Fibroblast of villous mesenchyme (primary cell): ENCODE data around the gene AP1S1. TPM values are rescaled to one million over a fixed set of nuclear protein-coding genes. Genes with fewer than 3 reads are reported as not detected.

Experiments used
- DNase-seq: peaks from one replicate; pipeline ENCODE4 v3.0.0-alpha.2; 2010; ENCODE audit warnings: low read depth
- H3K4me3 ChIP-seq: 2 replicates; pipeline ENCODE4 v1.5.1; 2011; ENCODE audit warnings: low read depth, mild to moderate bottlenecking, low read length
- total RNA-seq: library from RNA; depleted of rRNA; stranded (reverse); fragments of >200 nt; gene quantifications from 2 replicates; pipeline ENCODE4 v1.2.3, GENCODE V29; 2012
- TF ChIP-seq, protein P1 (sequence below): IDR thresholded peaks from 2 replicates; pipeline ENCODE4 v1.5.1; 2012; ENCODE audit warnings: low read depth, mild to moderate bottlenecking, low read length; ENCODE audit not compliant: insufficient read depth

AP1S1 gene
- total RNA-seq, 1 donor: 154 TPM

DNA sequence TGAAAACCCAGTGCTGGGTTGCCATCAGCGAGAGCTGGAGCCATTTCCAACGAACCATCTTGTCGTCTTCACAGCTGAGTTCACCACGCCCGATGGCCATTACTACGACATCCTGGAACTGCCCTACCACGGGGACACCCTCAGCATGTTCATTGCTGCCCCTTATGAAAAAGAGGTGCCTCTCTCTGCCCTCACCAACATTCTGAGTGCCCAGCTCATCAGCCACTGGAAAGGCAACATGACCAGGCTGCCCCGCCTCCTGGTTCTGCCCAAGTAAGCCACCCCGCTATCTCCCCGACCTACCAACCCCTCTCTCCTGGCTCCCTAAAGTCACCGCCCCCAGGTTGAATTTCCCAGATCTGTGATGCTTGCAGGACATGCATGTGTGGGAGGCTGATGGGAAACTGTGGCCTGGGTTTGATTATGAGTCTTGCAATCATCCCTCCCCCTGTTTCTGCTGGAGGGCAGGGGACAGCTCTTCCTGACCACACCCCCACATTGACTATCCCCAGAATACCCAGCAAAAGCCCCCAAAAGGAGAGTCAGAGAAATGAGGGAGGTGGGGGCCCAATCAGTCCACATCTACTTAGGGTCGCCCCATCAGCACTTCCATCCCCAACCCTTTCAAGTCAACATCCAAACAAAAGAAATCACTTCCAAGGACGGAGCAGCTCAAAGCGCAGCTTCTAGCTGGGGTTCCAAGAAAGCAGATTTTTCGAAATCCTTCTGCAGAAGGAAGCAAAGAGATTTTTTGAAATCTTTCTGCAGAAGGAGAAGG lies 20.5 kb upstream of the AP1S1 start:
- H3K4me3 ChIP-seq: no peak overlapping the region
- TF ChIP-seq, protein P1, sequence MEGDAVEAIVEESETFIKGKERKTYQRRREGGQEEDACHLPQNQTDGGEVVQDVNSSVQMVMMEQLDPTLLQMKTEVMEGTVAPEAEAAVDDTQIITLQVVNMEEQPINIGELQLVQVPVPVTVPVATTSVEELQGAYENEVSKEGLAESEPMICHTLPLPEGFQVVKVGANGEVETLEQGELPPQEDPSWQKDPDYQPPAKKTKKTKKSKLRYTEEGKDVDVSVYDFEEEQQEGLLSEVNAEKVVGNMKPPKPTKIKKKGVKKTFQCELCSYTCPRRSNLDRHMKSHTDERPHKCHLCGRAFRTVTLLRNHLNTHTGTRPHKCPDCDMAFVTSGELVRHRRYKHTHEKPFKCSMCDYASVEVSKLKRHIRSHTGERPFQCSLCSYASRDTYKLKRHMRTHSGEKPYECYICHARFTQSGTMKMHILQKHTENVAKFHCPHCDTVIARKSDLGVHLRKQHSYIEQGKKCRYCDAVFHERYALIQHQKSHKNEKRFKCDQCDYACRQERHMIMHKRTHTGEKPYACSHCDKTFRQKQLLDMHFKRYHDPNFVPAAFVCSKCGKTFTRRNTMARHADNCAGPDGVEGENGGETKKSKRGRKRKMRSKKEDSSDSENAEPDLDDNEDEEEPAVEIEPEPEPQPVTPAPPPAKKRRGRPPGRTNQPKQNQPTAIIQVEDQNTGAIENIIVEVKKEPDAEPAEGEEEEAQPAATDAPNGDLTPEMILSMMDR: no peak
- peak; percentile 65 for DNase-seq

DNA sequence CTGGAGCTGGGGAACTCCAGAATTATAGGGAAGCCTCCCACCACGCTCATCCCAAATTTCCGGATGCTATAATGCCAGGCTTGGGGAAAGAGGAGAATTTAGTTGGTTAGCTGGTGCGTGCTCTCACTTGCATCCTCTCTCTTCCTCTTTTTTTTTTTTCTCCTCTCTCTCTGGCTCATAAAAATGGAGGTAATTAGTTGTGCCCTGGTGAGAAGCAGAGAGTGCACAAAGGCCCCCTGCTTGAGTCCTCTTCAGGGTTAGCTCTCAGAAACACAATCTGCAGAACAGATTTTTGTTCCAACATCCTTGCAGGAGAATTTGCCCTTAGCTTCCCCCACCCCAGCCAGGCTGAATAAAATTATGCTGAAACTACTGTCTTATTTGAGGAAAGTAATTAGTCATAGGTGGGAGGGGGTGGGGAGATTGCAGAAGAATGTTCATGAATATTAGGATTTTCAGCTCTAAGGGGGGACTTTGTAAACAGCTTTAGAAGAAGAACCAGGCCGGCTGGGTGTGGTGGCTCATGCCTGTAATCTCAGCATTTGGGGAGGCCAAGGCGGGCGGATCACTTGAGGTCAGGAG lies 19.8 kb upstream of the AP1S1 start:
- peak; percentile 67 for DNase-seq
- TF ChIP-seq, protein P1: no peak
- no peak overlapping the region for H3K4me3 ChIP-seq

DNA sequence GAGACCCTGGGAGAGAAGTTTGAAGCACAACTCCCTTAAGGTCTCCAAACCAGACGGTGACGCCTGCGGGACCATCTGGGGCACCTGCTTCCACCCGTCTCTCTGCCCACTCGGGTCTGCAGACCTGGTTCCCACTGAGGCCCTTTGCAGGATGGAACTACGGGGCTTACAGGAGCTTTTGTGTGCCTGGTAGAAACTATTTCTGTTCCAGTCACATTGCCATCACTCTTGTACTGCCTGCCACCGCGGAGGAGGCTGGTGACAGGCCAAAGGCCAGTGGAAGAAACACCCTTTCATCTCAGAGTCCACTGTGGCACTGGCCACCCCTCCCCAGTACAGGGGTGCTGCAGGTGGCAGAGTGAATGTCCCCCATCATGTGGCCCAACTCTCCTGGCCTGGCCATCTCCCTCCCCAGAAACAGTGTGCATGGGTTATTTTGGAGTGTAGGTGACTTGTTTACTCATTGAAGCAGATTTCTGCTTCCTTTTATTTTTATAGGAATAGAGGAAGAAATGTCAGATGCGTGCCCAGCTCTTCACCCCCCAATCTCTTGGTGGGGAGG lies 16.5 kb upstream of the AP1S1 start:
- H3K4me3 ChIP-seq: no peak overlapping the region
- DNase-seq: no peak
- TF ChIP-seq, protein P1: no peak

DNA sequence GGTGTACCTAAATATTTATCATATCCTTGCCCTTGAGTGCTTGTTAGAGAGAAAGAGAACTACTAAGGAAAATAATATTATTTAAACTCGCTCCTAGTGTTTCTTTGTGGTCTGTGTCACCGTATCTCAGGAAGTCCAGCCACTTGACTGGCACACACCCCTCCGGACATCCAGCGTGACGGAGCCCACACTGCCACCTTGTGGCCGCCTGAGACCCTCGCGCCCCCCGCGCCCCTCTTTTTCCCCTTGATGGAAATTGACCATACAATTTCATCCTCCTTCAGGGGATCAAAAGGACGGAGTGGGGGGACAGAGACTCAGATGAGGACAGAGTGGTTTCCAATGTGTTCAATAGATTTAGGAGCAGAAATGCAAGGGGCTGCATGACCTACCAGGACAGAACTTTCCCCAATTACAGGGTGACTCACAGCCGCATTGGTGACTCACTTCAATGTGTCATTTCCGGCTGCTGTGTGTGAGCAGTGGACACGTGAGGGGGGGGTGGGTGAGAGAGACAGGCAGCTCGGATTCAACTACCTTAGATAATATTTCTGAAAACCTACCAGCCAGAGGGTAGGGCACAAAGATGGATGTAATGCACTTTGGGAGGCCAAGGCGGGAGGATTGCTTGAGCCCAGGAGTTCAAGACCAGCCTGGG lies 15.9 kb upstream of the AP1S1 start:
- TF ChIP-seq, protein P1: peak; percentile 69
- no peak overlapping the region for H3K4me3 ChIP-seq
- DNase-seq: peak; percentile 97

DNA sequence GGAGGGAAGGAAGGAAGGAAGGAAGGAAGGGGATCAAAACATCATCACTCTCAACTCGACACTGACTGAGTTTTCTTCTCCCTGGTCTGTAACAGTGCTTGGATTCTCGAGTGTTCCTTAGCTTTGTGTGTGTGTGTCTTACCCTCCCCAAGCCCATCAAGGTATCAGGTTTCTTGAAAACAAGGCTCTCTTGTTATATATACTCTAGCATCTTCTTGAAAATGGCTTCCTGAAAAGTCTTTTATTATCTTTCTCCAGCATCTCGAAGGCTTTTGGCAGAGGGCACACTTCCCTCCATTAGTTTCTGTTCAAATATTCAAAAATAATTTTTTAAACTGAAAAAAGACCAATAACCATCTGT lies 14.0 kb upstream of the AP1S1 start:
- TF ChIP-seq, protein P1: no peak
- DNase-seq: no peak
- no peak overlapping the region for H3K4me3 ChIP-seq

DNA sequence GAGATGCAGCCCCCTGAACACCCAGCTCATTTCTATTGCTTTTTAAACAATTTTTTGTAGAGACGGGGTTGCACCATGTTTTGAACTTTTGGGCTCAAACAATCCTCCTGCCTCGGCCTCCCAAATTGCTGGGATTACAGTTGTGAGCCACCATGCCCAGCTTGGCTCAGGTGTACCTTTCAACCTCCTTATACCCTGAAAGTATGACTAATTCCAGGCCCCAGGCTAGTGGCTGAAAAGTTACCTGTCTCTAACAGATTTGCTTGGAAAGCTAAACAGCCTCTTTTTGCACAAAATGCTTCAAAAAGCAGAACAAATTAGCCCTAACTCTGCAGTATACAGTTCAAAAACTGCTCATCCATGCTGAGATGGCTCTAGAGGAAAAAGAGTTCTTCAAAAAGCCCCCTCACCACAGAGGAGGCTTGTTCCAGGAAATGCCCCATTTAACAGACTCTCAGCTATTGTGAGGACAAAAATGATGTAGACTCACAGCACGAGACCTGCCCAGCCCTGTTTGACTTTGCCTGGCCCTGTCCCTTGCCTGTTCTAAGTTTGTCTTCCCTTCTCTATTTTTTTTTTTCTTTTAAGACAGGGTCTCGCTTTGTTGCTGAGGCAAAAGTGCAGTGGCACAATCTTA lies 13.4 kb upstream of the AP1S1 start:
- H3K4me3 ChIP-seq: no peak overlapping the region
- DNase-seq: no peak
- TF ChIP-seq, protein P1: no peak
